ENCODE results near the gene ADAM33. TPM values are rescaled to one million over a fixed set of nuclear protein-coding genes. Genes with fewer than 3 reads are reported as not detected.

Gene ADAM33
- polyA plus RNA-seq, 3 donors, result not detected

DNA sequence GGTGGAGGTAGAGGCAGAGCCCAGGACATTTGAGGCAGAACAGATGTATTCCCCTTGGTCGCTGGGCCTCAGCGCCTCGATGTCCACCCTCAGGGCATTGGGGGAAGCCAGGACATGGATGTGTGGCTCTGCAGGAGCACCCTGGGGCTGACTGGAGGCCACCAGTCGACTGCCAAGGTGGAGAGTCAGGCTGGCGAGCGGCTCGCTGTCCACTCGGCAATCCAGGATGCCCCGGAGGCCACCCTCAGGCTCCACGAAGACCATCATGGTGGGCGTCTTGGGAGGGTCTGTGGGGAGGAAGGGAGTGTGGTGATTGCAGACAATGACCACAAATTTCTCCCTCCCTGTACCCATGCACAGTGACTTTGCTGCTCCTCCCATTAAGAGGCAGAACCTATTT, 8.2 kb upstream of the ADAM33 start:
- Mint-ChIP-seq H3K9me3 (peaks cover 0 to 2% (median 0%) of the 10 kb centered on the region in 7 donors), H3K27me3 (ENCODE audit: low read depth in 3 of 3) (peaks cover 4 to 19% (median 11%) of the 10 kb centered on the region in 3 donors), H3K4me1 (peaks cover 4% of the 10 kb centered on the region), H3K27ac (no peak overlapping the region), H3K4me3 (no peak overlapping the region), H3K36me3 (no peaks in the 10 kb centered on the region)
- Histone ChIP-seq H3K9me3 (replicated peaks in 1 of 2; ENCODE audit: control insufficient read depth in 1 of 2, insufficient read depth in 1 of 2, low read length in 2 of 2) (no peaks in the 10 kb centered on the region), H4K20me1 (ENCODE audit: insufficient read depth, low read length) (no peaks in the 10 kb centered on the region), H3K9ac (ENCODE audit: insufficient read depth, low read length, poor library complexity, severe bottlenecking) (no peak overlapping the region), H3K79me2 (ENCODE audit: insufficient read depth, low read length) (no peaks in the 10 kb centered on the region), H3K4me2 (replicated peaks; ENCODE audit: extremely low read depth, low read length, poor library complexity, severe bottlenecking) (no peak overlapping the region), H2AFZ (ENCODE audit: insufficient read depth, low read depth, low read length, poor library complexity, severe bottlenecking) (no peak overlapping the region), H3K27me3 (ENCODE audit: control insufficient read depth in 2 of 2, insufficient read depth in 2 of 2, low read length in 2 of 2) (peaks cover 0 to 8% of the 10 kb centered on the region in 2 donors), H3K27ac (ENCODE audit: low read depth in 1 of 2, low read length in 2 of 2) (no peak overlapping the region), H3K4me3 (replicated peaks in 1 of 3; ENCODE audit: low read depth in 2 of 3, low read length in 3 of 3) (no peak overlapping the region), H3K36me3 (replicated peaks in 1 of 2; ENCODE audit: control insufficient read depth in 1 of 2, insufficient read depth in 2 of 2, low read length in 2 of 2) (no peaks in the 10 kb centered on the region), H3K4me1 (ENCODE audit: control insufficient read depth in 1 of 2, insufficient read depth in 2 of 2, low read length in 2 of 2) (no peaks in the 10 kb centered on the region)
- intact Hi-C loops (cut with micrococcal nuclease), result no loop called here
- no peak for DNase-seq
- TF ChIP-seq, protein P1, sequence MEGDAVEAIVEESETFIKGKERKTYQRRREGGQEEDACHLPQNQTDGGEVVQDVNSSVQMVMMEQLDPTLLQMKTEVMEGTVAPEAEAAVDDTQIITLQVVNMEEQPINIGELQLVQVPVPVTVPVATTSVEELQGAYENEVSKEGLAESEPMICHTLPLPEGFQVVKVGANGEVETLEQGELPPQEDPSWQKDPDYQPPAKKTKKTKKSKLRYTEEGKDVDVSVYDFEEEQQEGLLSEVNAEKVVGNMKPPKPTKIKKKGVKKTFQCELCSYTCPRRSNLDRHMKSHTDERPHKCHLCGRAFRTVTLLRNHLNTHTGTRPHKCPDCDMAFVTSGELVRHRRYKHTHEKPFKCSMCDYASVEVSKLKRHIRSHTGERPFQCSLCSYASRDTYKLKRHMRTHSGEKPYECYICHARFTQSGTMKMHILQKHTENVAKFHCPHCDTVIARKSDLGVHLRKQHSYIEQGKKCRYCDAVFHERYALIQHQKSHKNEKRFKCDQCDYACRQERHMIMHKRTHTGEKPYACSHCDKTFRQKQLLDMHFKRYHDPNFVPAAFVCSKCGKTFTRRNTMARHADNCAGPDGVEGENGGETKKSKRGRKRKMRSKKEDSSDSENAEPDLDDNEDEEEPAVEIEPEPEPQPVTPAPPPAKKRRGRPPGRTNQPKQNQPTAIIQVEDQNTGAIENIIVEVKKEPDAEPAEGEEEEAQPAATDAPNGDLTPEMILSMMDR (IDR thresholded peaks at IDR 0.05), result no peak
- WGBS (ENCODE audit: insufficient coverage), result 91% methylated on average over 3 of the region's 11 CpGs

DNA sequence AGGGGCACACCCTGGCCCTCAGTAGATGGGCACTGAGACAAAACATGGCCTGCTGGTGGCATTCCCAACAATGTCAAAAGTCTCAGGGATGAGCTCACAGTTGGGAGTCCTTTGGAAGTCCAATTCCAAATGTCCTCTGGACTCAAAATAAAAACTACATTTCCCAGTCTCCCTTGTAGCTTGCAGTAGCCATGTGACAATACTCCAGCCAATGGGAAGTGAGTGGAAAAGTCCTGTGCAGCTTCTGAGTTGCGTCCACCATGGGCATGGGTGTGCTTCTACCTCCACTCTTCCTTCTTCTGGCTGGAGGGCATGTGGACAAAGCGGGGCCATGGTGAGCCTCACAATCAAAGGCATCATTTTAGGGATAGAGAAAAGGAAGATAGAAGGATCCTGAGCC, 5.8 kb upstream of the ADAM33 start:
- no CpG with 5 or more reads among the region's 2 CpGs for WGBS (ENCODE audit: insufficient coverage)
- no peak overlapping the region for H2AFZ ChIP-seq (ENCODE audit: insufficient read depth, low read depth, low read length, poor library complexity, severe bottlenecking)

More for the DNA sequence above, 5.8 kb upstream of the ADAM33 start:
- Histone ChIP-seq H4K20me1 (ENCODE audit: insufficient read depth, low read length) (no peaks in the 10 kb centered on the region), H3K4me3 (replicated peaks in 1 of 3; ENCODE audit: low read depth in 2 of 3, low read length in 3 of 3) (no peak overlapping the region), H3K4me1 (ENCODE audit: control insufficient read depth in 1 of 2, insufficient read depth in 2 of 2, low read length in 2 of 2) (no peaks in the 10 kb centered on the region), H3K4me2 (replicated peaks; ENCODE audit: extremely low read depth, low read length, poor library complexity, severe bottlenecking) (no peak overlapping the region), H3K36me3 (replicated peaks in 1 of 2; ENCODE audit: control insufficient read depth in 1 of 2, insufficient read depth in 2 of 2, low read length in 2 of 2) (no peaks in the 10 kb centered on the region), H3K9ac (ENCODE audit: insufficient read depth, low read length, poor library complexity, severe bottlenecking) (no peak overlapping the region), H3K9me3 (replicated peaks in 1 of 2; ENCODE audit: control insufficient read depth in 1 of 2, insufficient read depth in 1 of 2, low read length in 2 of 2) (no peaks in the 10 kb centered on the region), H3K27me3 (ENCODE audit: control insufficient read depth in 2 of 2, insufficient read depth in 2 of 2, low read length in 2 of 2) (peaks cover 2 to 27% of the 10 kb centered on the region in 2 donors), H3K27ac (ENCODE audit: low read depth in 1 of 2, low read length in 2 of 2) (no peak overlapping the region), H3K79me2 (ENCODE audit: insufficient read depth, low read length) (no peaks in the 10 kb centered on the region)
- Mint-ChIP-seq H3K27ac (no peak overlapping the region), H3K4me3 (no peak overlapping the region), H3K27me3 (ENCODE audit: low read depth in 3 of 3) (peaks cover 24 to 39% (median 26%) of the 10 kb centered on the region in 3 donors), H3K36me3 (no peaks in the 10 kb centered on the region), H3K9me3 (peaks cover 0 to 6% (median 2%) of the 10 kb centered on the region in 7 donors), H3K4me1 (peaks cover 4% of the 10 kb centered on the region)
- DNase-seq, result no peak
- TF ChIP-seq, protein P1 (IDR thresholded peaks at IDR 0.05), result no peak
- intact Hi-C loops (cut with micrococcal nuclease), result no loop called here

All from CD14-positive monocyte (primary cell).